Kidney tubule cell (primary cell): Measurements from ENCODE around the gene USP7.
"Not testable (repeated sequence)": the region's sequence is repeated elsewhere in the genome, so short reads cannot be mapped to it uniquely, and the experiment has no call there.

Experiments
- DNase-seq: peaks from one replicate; pipeline ENCODE4 v3.0.0-alpha.2; 2018; ENCODE audit warnings: low spot score

USP7 gene

GRCh38 chr16:8877894-8878522 is 85.7 kb downstream of the USP7 start:
- peak; percentile 68 for DNase-seq

- DNase-seq = not testable (repeated sequence)
Measured at GRCh38 chr16:8875317-8875716, 88.4 kb downstream of the USP7 start.

GRCh38 chr16:8874388-8874787 is 89.3 kb downstream of the USP7 start:
- DNase-seq = no peak

GRCh38 chr16:8873866-8874195 is 89.9 kb downstream of the USP7 start:
- DNase-seq = not testable (repeated sequence)

GRCh38 chr16:8872967-8873865 is 90.5 kb downstream of the USP7 start:
- DNase-seq = no peak

GRCh38 chr16:8872071-8872470 is 91.6 kb downstream of the USP7 start:
- no peak for DNase-seq

GRCh38 chr16:8869988-8870241 is 93.8 kb downstream of the USP7 start:
- DNase-seq = not testable (repeated sequence)

GRCh38 chr16:8869212-8869987 is 94.3 kb downstream of the USP7 start:
- DNase-seq = no peak

- DNase-seq = peak; percentile 93
Measured at GRCh38 chr16:8868416-8869211, 95.1 kb downstream of the USP7 start, which contains the start of gene CARHSP1. Gene CARHSP1, minus strand, starts transcription at chr16:8869006. Its CDS starts 9,678 bp downstream, at chr16:8859328.

- DNase-seq = no peak
Measured at GRCh38 chr16:8867932-8868415, 95.7 kb downstream of the USP7 start.

GRCh38 chr16:8867216-8867931 is 96.3 kb downstream of the USP7 start:
- DNase-seq = no peak

GRCh38 chr16:8866884-8867215 is 96.9 kb downstream of the USP7 start:
- no peak for DNase-seq

GRCh38 chr16:8866118-8866883 is 97.4 kb downstream of the USP7 start:
- DNase-seq = no peak

GRCh38 chr16:8865145-8865882 is 98.4 kb downstream of the USP7 start:
- DNase-seq = no peak

GRCh38 chr16:8864480-8865110 is 99.1 kb downstream of the USP7 start:
- DNase-seq = no peak

GRCh38 chr16:8863594-8864424 is 99.9 kb downstream of the USP7 start:
- peak; percentile 62 for DNase-seq

GRCh38 chr16:8862309-8863130 is 101.2 kb downstream of the USP7 start:
- no peak for DNase-seq
